ENCODE results near the gene ANTXR2.

The ANTXR2 gene

DNA sequence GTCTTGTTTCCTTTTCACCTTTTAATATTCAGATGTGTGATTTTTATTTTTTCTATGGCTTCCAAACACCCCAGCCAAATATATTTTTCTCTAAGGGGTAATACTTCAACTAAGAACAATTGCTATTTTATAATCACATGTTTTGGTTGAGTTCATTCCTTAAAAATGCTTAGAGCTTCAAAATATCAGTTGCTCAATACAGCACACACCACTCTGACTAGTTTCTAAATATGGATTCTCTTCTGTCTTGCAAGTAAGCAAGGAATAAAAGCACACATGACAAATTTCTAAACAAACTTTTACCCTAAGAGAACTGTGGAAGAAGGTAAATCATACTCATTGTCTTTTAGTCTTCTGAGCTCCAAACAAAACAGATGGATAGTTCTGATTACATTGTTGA, 27.2 kb downstream of the ANTXR2 start:
- H3K4me3 ChIP-seq (ENCODE audit: low read length in 2 of 2): no peak overlapping the region
- H3K27ac ChIP-seq (ENCODE audit: low read length): no peak overlapping the region
- no peaks in the 10 kb centered on the region for H3K9me3 ChIP-seq (ENCODE audit: control insufficient read depth in 2 of 2, low read length in 2 of 2)
- H3K4me1 ChIP-seq (ENCODE audit: control insufficient read depth, insufficient read depth, low read length): peaks cover 11% of the 10 kb centered on the region
- H3K36me3 ChIP-seq (ENCODE audit: control insufficient read depth in 2 of 2, insufficient read depth in 2 of 2, low read length in 2 of 2): peaks cover 6 to 10% of the 10 kb centered on the region in 2 donors
- H3K9ac ChIP-seq (ENCODE audit: low read length in 2 of 2): no peak overlapping the region
- H3K27me3 ChIP-seq (ENCODE audit: control insufficient read depth in 1 of 2, insufficient read depth in 2 of 2, low read length in 2 of 2): no peaks in the 10 kb centered on the region

DNA sequence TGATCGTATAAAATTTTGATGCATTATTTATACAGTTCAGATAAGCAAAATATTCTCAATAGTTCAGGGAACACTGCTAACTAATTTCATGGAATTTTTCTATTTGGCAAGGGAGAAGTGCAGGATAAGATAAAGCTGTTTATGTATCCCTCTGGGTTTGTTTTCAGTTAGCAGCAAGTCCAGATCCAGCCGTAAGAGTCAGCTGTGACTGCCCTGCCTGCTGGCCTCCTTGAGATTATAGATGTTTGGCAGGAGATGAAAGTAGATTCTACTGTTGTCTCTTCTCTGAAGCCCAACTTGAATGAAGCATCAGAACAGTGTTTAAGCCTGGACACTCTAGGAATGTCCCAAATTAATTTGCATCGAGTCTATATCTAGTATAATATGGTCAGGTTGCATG, 29.5 kb downstream of the ANTXR2 start:
- peak overlapping the region; percentile 0 for H3K27ac ChIP-seq (ENCODE audit: low read length)

DNA sequence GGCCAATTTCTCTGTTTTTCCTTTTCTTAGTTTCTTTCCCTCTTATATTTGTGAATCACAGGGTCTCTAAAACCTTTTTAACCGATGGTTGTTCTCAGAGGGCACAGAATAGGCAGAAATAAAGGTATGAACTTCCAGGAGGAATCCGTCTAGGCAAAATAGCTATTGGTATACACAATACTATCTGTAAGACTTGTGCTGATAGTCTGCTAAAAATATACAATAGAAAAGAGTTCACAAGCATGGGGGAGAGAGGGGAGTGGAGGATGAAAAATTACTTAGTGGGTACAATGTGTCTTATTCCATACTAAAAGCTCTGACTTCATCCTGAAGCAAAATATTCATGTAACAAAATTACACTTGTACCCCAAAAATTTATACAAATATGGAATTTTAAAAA, 30.2 kb downstream of the ANTXR2 start:
- no peak overlapping the region for H3K27ac ChIP-seq (ENCODE audit: low read length)
- H3K4me1 ChIP-seq (ENCODE audit: control insufficient read depth, insufficient read depth, low read length): peaks cover 12% of the 10 kb centered on the region
- peaks cover 4 to 8% of the 10 kb centered on the region in 2 donors for H3K36me3 ChIP-seq (ENCODE audit: control insufficient read depth in 2 of 2, insufficient read depth in 2 of 2, low read length in 2 of 2)
- no peaks in the 10 kb centered on the region for H3K9me3 ChIP-seq (ENCODE audit: control insufficient read depth in 2 of 2, low read length in 2 of 2)
- H3K27me3 ChIP-seq (ENCODE audit: control insufficient read depth in 1 of 2, insufficient read depth in 2 of 2, low read length in 2 of 2): no peaks in the 10 kb centered on the region
- no peak overlapping the region for H3K4me3 ChIP-seq (ENCODE audit: low read length in 2 of 2)
- H3K9ac ChIP-seq (ENCODE audit: low read length in 2 of 2): no peak overlapping the region

More for the DNA sequence above, 29.5 kb downstream of the ANTXR2 start:
- H3K4me1 ChIP-seq (ENCODE audit: control insufficient read depth, insufficient read depth, low read length): peaks cover 8% of the 10 kb centered on the region
- H3K27me3 ChIP-seq (ENCODE audit: control insufficient read depth in 1 of 2, insufficient read depth in 2 of 2, low read length in 2 of 2): no peaks in the 10 kb centered on the region
- H3K36me3 ChIP-seq (ENCODE audit: control insufficient read depth in 2 of 2, insufficient read depth in 2 of 2, low read length in 2 of 2): peaks cover 4 to 8% of the 10 kb centered on the region in 2 donors
- no peak overlapping the region for H3K4me3 ChIP-seq (ENCODE audit: low read length in 2 of 2)
- no peaks in the 10 kb centered on the region for H3K9me3 ChIP-seq (ENCODE audit: control insufficient read depth in 2 of 2, low read length in 2 of 2)
- H3K9ac ChIP-seq (ENCODE audit: low read length in 2 of 2): no peak overlapping the region

DNA sequence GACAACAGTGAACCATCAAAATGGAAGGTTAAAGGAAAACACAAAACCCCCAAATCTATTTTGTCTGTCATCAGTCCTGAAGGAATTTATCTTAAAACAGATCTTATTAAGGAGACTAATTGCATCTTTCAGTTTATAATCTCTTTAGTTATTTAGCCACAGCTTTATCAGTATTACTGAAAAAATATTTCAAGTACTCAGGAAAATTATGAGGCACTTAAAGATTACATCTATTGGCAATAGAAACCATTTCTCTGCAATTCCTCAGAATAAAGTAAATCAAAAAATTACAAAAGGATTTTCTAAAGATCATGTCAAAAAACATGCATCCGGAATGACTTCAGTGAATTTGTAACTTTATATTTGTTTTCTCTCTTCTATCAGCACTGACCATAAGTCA, 35.2 kb downstream of the ANTXR2 start:
- Histone ChIP-seq H3K27ac (ENCODE audit: low read length) (peak overlapping the region; percentile 26), H3K27me3 (ENCODE audit: control insufficient read depth in 1 of 2, insufficient read depth in 2 of 2, low read length in 2 of 2) (no peaks in the 10 kb centered on the region), H3K36me3 (ENCODE audit: control insufficient read depth in 2 of 2, insufficient read depth in 2 of 2, low read length in 2 of 2) (peaks cover 0 to 6% of the 10 kb centered on the region in 2 donors), H3K4me3 (ENCODE audit: low read length in 2 of 2) (no peak overlapping the region), H3K4me1 (ENCODE audit: control insufficient read depth, insufficient read depth, low read length) (peaks cover 19% of the 10 kb centered on the region), H3K9me3 (ENCODE audit: control insufficient read depth in 2 of 2, low read length in 2 of 2) (no peaks in the 10 kb centered on the region), H3K9ac (ENCODE audit: low read length in 2 of 2) (no peak overlapping the region)

DNA sequence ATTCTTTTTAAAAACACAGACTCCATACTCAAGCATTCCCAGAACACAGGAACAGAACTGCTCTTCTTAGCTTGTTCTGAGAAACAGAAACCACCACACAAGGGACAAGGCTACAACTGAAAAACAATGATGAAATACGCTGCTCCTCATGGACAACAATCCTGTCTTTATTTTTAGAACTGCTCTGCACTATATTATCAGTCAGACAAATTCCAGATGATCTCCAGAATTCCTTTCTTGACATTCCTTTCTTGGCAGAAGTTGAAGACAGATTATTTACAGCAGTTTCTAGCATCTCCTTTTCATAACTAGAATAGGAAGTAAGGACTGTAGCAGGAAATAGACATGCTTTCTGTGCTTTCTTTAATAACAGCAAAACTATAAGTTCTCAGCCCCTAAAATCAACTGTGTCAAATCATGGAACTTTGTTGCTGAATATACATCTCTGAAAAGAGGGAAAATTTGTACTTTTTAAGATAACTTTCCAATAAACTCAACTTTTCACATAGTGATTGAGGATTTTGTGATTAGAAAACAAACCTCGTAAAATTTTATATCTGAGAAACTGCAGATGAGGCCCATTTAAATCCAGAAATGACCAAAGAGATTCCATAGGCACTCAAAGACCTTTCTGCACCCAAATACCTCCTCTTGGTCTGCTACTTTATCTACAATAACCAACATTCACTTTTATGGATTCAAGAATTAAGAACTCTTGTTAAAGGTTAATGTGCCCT, 35.9 kb downstream of the ANTXR2 start:
- peak overlapping the region; percentile 30 to 38 for H3K4me3 ChIP-seq (ENCODE audit: low read length in 2 of 2)
- peaks cover 0 to 6% of the 10 kb centered on the region in 2 donors for H3K36me3 ChIP-seq (ENCODE audit: control insufficient read depth in 2 of 2, insufficient read depth in 2 of 2, low read length in 2 of 2)
- H3K27me3 ChIP-seq (ENCODE audit: control insufficient read depth in 1 of 2, insufficient read depth in 2 of 2, low read length in 2 of 2): no peaks in the 10 kb centered on the region
- peak overlapping the region; percentile 26 for H3K27ac ChIP-seq (ENCODE audit: low read length)
- peaks cover 19% of the 10 kb centered on the region for H3K4me1 ChIP-seq (ENCODE audit: control insufficient read depth, insufficient read depth, low read length)
- H3K9me3 ChIP-seq (ENCODE audit: control insufficient read depth in 2 of 2, low read length in 2 of 2): no peaks in the 10 kb centered on the region
- H3K9ac ChIP-seq (ENCODE audit: low read length in 2 of 2): peak overlapping the region in 1 of 2 donors; percentile 18

DNA sequence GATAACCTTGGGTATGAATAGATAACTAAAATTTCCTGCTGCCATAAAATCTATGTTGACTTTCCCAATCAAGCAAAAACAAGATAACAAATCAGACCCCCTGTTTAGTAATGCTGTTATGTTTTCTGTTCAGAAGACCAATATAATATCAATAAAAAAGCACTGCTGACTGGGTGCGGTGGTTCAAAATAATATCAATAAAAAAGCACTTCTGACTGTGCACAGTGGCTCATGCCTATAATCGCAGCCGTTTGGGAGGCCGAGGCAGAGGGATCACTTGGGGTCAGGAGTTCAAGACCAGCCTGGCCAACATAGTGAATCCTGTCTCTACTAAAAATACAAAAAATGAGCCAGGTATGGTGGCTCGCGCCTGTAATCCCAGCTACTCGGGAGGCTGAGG, 36.7 kb downstream of the ANTXR2 start:
- Histone ChIP-seq H3K9me3 (ENCODE audit: control insufficient read depth in 2 of 2, low read length in 2 of 2) (no peaks in the 10 kb centered on the region), H3K27ac (ENCODE audit: low read length) (peak overlapping the region; percentile 50), H3K4me1 (ENCODE audit: control insufficient read depth, insufficient read depth, low read length) (peaks cover 19% of the 10 kb centered on the region), H3K27me3 (ENCODE audit: control insufficient read depth in 1 of 2, insufficient read depth in 2 of 2, low read length in 2 of 2) (no peaks in the 10 kb centered on the region), H3K4me3 (ENCODE audit: low read length in 2 of 2) (peak overlapping the region in 1 of 2 donors; percentile 30), H3K9ac (ENCODE audit: low read length in 2 of 2) (peak overlapping the region in 1 of 2 donors; percentile 42), H3K36me3 (ENCODE audit: control insufficient read depth in 2 of 2, insufficient read depth in 2 of 2, low read length in 2 of 2) (peaks cover under 1 to 6% of the 10 kb centered on the region in 2 donors)

DNA sequence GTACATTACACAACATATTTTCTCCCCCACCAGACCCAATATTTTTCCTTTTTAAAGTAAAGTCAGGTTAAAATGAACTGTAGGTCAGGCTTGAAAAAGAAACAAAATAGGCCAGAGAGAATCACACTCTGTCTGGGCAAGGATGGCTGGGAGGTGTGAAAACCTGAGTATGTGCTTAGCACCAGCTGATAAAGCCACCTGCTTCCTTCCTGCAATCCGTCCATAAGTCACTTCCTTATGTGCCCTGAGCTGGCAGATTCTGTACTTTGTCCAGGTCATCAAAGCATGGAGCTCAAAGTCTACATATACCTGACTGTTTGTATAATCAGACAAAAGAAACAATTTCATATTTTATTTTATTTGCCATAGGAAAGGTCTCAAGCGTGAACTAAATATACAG, 37.7 kb downstream of the ANTXR2 start:
- Histone ChIP-seq H3K36me3 (ENCODE audit: control insufficient read depth in 2 of 2, insufficient read depth in 2 of 2, low read length in 2 of 2) (peaks cover 6 to 7% of the 10 kb centered on the region in 2 donors), H3K4me3 (ENCODE audit: low read length in 2 of 2) (no peak overlapping the region), H3K27me3 (ENCODE audit: control insufficient read depth in 1 of 2, insufficient read depth in 2 of 2, low read length in 2 of 2) (no peaks in the 10 kb centered on the region), H3K4me1 (ENCODE audit: control insufficient read depth, insufficient read depth, low read length) (peaks cover 19% of the 10 kb centered on the region), H3K9ac (ENCODE audit: low read length in 2 of 2) (no peak overlapping the region), H3K9me3 (ENCODE audit: control insufficient read depth in 2 of 2, low read length in 2 of 2) (no peaks in the 10 kb centered on the region), H3K27ac (ENCODE audit: low read length) (peak overlapping the region; percentile 32)

DNA sequence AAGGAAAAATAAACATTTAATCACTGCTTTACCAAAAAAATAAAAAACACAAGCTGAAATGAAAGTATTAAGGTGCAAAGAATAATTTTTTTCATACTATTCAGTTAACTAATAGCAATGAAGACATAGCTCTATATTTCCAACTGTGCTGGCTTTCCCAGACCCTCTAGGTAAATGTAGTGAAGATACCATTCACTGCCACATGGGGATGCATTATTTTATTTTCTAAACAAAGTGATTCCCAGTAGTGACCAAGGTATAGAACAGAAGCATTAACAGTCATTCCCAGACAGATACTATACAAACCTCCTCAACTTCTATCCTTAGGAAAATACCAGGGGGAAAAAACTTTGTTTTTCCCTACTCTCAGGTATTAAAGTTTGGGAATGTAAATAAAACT, 39.4 kb downstream of the ANTXR2 start:
- Histone ChIP-seq H3K9me3 (ENCODE audit: control insufficient read depth in 2 of 2, low read length in 2 of 2) (no peaks in the 10 kb centered on the region), H3K27me3 (ENCODE audit: control insufficient read depth in 1 of 2, insufficient read depth in 2 of 2, low read length in 2 of 2) (no peaks in the 10 kb centered on the region), H3K4me3 (ENCODE audit: low read length in 2 of 2) (no peak overlapping the region), H3K4me1 (ENCODE audit: control insufficient read depth, insufficient read depth, low read length) (peaks cover 19% of the 10 kb centered on the region), H3K27ac (ENCODE audit: low read length) (no peak overlapping the region), H3K9ac (ENCODE audit: low read length in 2 of 2) (no peak overlapping the region), H3K36me3 (ENCODE audit: control insufficient read depth in 2 of 2, insufficient read depth in 2 of 2, low read length in 2 of 2) (peaks cover 5 to 9% of the 10 kb centered on the region in 2 donors)

DNA sequence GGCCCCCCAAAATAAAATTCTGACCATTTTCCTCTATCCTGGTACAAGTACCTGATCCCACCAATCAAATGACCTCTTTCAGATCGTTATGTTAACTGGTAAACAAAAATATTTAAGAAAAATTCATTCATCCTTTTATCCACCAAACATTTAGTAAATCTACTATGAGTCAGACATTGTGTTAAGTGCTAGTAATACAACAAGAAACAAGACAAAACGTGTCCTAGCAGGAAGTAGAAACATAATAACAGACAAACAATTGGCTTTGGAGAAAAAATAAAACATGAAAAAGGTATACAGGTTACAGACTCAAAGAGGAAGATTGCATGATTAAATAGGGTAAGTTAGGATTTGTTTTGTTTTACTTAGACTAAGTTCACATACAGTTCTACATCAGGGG, 43.7 kb downstream of the ANTXR2 start:
- H3K4me3 ChIP-seq (ENCODE audit: low read length in 2 of 2): no peak overlapping the region
- H3K27ac ChIP-seq (ENCODE audit: low read length): no peak overlapping the region
- H3K27me3 ChIP-seq (ENCODE audit: control insufficient read depth in 1 of 2, insufficient read depth in 2 of 2, low read length in 2 of 2): no peaks in the 10 kb centered on the region
- no peaks in the 10 kb centered on the region for H3K9me3 ChIP-seq (ENCODE audit: control insufficient read depth in 2 of 2, low read length in 2 of 2)
- H3K9ac ChIP-seq (ENCODE audit: low read length in 2 of 2): no peak overlapping the region
- H3K36me3 ChIP-seq (ENCODE audit: control insufficient read depth in 2 of 2, insufficient read depth in 2 of 2, low read length in 2 of 2): peaks cover 16 to 24% of the 10 kb centered on the region in 2 donors
- H3K4me1 ChIP-seq (ENCODE audit: control insufficient read depth, insufficient read depth, low read length): no peaks in the 10 kb centered on the region

DNA sequence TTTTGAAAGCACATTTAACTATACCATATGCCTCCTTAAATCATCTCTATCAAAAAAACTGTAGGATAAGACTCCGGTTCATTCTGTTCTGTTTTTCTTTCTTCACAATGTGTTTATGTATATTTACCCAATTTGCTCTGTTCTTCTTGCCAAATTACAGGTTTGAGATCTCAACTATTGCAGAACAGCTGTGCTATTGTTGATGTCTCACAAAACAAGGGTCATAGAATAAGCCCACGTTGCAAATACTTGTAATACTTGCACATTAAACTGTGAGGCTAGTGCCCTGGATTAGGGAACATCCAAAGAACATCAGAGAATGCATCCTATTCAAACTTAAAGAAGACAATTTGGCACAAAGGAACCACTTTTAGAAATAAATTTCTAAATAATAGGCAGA, 45.4 kb downstream of the ANTXR2 start:
- H3K36me3 ChIP-seq (ENCODE audit: control insufficient read depth in 2 of 2, insufficient read depth in 2 of 2, low read length in 2 of 2): peaks cover 18 to 33% of the 10 kb centered on the region in 2 donors

DNA sequence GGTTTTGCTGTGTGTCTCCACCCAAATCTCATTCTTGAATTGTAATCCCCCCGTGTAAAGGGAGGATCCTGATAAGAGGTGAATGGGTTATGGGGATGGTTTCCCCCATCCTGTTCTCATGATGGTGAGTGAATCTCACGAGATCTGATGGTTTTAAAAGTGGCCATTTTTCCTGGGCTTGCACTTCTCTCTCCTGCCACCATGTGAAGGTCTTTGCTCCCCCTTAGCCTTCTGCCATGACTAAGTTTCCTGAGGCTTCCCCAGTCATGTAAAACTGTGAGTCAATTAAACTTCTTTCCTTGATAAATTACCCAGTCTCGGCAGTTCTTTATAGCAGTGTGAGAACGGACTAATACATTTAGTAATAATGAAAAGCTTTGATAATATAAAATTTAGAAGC, 46.9 kb downstream of the ANTXR2 start:
- H3K4me1 ChIP-seq (ENCODE audit: control insufficient read depth, insufficient read depth, low read length): no peaks in the 10 kb centered on the region
- H3K27me3 ChIP-seq (ENCODE audit: control insufficient read depth in 1 of 2, insufficient read depth in 2 of 2, low read length in 2 of 2): no peaks in the 10 kb centered on the region
- H3K9me3 ChIP-seq (ENCODE audit: control insufficient read depth in 2 of 2, low read length in 2 of 2): no peaks in the 10 kb centered on the region
- no peak overlapping the region for H3K9ac ChIP-seq (ENCODE audit: low read length in 2 of 2)
- H3K36me3 ChIP-seq (ENCODE audit: control insufficient read depth in 2 of 2, insufficient read depth in 2 of 2, low read length in 2 of 2): peaks cover 21 to 35% of the 10 kb centered on the region in 2 donors
- no peak overlapping the region for H3K27ac ChIP-seq (ENCODE audit: low read length)
- H3K4me3 ChIP-seq (ENCODE audit: low read length in 2 of 2): no peak overlapping the region

More for the DNA sequence above, 45.4 kb downstream of the ANTXR2 start:
- H3K27ac ChIP-seq (ENCODE audit: low read length): no peak overlapping the region
- H3K4me3 ChIP-seq (ENCODE audit: low read length in 2 of 2): no peak overlapping the region
- no peaks in the 10 kb centered on the region for H3K4me1 ChIP-seq (ENCODE audit: control insufficient read depth, insufficient read depth, low read length)
- no peak overlapping the region for H3K9ac ChIP-seq (ENCODE audit: low read length in 2 of 2)
- no peaks in the 10 kb centered on the region for H3K9me3 ChIP-seq (ENCODE audit: control insufficient read depth in 2 of 2, low read length in 2 of 2)
- H3K27me3 ChIP-seq (ENCODE audit: control insufficient read depth in 1 of 2, insufficient read depth in 2 of 2, low read length in 2 of 2): no peaks in the 10 kb centered on the region

Data from stomach smooth muscle (tissue), 2 donors.